Measurements from ENCODE around the gene C3orf20. TPM values are rescaled to one million over a fixed set of nuclear protein-coding genes. Genes with fewer than 3 reads are reported as not detected.

Gene C3orf20
- total and polyA plus RNA-seq, 2 donors (not counting 1 experiment from before 2014, with no cell fraction given): 0.12 to 0.34 TPM

DNA sequence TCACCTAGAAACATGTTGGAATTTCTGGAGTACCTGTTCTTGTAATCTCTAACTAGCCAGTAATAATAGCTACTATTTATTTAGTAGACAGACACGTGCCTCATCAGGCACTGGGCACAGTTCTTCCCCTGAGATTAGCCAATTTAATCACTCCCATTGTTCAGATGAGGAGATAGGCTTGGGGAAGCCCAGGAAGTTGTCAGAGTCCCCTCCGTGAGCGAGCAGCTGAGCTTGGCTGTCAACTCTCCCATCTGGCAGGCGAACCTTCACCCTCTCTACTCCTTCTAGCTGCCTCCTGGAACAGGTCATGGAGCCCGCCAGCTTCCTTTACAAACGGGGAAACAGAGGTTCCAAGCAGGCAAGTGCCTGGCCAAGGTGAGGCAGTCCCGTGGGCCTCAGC, 112.7 kb downstream of the C3orf20 start:
- no peaks in the 10 kb centered on the region for H3K4me1 ChIP-seq (ENCODE audit: control insufficient read depth in 2 of 2, insufficient read depth in 2 of 2, low read length in 2 of 2)
- Mint-ChIP-seq H3K9me3 (ENCODE audit: insufficient read depth) (no peaks in the 10 kb centered on the region), H3K27me3 (peaks cover 37% of the 10 kb centered on the region), H3K4me1 (no peaks in the 10 kb centered on the region), H3K4me3 (no peak overlapping the region), H3K27ac (no peak overlapping the region)
- WGBS (ENCODE audit: insufficient coverage): 80% methylated on average over 4 of the region's 7 CpGs
- no peak overlapping the region for H3K9ac ChIP-seq (ENCODE audit: low read length)
- DNase-seq (no peak), ATAC-seq (ENCODE audit: low read depth) (no peak)
- TF ChIP-seq, protein P1, sequence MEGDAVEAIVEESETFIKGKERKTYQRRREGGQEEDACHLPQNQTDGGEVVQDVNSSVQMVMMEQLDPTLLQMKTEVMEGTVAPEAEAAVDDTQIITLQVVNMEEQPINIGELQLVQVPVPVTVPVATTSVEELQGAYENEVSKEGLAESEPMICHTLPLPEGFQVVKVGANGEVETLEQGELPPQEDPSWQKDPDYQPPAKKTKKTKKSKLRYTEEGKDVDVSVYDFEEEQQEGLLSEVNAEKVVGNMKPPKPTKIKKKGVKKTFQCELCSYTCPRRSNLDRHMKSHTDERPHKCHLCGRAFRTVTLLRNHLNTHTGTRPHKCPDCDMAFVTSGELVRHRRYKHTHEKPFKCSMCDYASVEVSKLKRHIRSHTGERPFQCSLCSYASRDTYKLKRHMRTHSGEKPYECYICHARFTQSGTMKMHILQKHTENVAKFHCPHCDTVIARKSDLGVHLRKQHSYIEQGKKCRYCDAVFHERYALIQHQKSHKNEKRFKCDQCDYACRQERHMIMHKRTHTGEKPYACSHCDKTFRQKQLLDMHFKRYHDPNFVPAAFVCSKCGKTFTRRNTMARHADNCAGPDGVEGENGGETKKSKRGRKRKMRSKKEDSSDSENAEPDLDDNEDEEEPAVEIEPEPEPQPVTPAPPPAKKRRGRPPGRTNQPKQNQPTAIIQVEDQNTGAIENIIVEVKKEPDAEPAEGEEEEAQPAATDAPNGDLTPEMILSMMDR (IDR thresholded peaks at IDR 0.05): no peak
- TF ChIP-seq EZH2 (IDR thresholded peaks at IDR 0.05; ENCODE audit: borderline replicate concordance, insufficient read depth, low read depth, low read length, poor library complexity, severe bottlenecking): no peak
- no peaks in the 10 kb centered on the region for H3K36me3 ChIP-seq (replicated peaks in 1 of 2; ENCODE audit: control extremely low read depth in 1 of 2, control insufficient read depth in 1 of 2, extremely low read depth in 1 of 2, insufficient read depth in 2 of 2, low read length in 1 of 2)
- H2AFZ ChIP-seq (ENCODE audit: insufficient read depth, low read depth, low read length, poor library complexity, severe bottlenecking): no peak overlapping the region
- H3K4me3 ChIP-seq (ENCODE audit: control extremely low read depth in 1 of 5, extremely low read depth in 1 of 5, insufficient read depth in 1 of 5, low read depth in 2 of 5, low read length in 4 of 5): no peak overlapping the region
- H3K27me3 ChIP-seq (replicated peaks in 1 of 4; ENCODE audit: control extremely low read depth in 1 of 4, control insufficient read depth in 3 of 4, insufficient read depth in 4 of 4, low read length in 3 of 4): peaks cover 0 to 10% (median 3%) of the 10 kb centered on the region in 4 experiments
- H4K20me1 ChIP-seq (ENCODE audit: control insufficient read depth, insufficient read depth, low read length, poor library complexity, severe bottlenecking): no peaks in the 10 kb centered on the region
- POLR2A ChIA-PET: no interaction called here
- intact Hi-C loops (cut with micrococcal nuclease): no loop called here
- H3K9me3 ChIP-seq (ENCODE audit: control extremely low read depth in 1 of 3, control insufficient read depth in 2 of 3, insufficient read depth in 1 of 3, low read length in 2 of 3): peaks cover 0 to 4% (median 0%) of the 10 kb centered on the region in 3 donors
- H3K27ac ChIP-seq (ENCODE audit: low read length in 2 of 2): no peak overlapping the region
- CTCF ChIA-PET: no interaction called here
- H3K4me2 ChIP-seq (replicated peaks; ENCODE audit: low read depth, low read length, poor library complexity, severe bottlenecking): no peak overlapping the region
- no peaks in the 10 kb centered on the region for H3K79me2 ChIP-seq (ENCODE audit: control insufficient read depth, insufficient read depth, low read length)

DNA sequence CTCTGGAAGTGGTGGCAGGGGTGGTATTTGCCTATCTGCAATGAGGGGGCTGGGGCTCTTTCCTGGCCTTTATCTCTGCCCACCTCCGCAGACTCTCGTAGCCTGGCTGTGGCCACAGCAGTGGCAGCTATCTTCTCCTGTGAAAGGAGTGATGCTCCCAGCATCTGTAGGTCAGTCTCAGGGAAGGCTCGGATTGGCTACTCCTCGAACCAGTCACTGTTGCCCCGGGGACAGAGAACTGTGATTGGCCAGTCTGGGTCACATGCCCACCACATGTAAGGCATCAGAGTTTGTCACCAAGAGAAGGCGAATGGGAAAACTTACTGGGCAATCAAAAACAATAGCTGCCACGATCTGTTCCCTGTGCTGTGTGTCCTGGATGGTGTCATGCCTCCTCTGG, 113.7 kb downstream of the C3orf20 start:
- no peak overlapping the region for H3K4me3 ChIP-seq (ENCODE audit: control extremely low read depth in 1 of 5, extremely low read depth in 1 of 5, insufficient read depth in 1 of 5, low read depth in 2 of 5, low read length in 4 of 5)
- no peaks in the 10 kb centered on the region for H3K4me1 ChIP-seq (ENCODE audit: control insufficient read depth in 2 of 2, insufficient read depth in 2 of 2, low read length in 2 of 2)
- H3K4me3 Mint-ChIP-seq: no peak overlapping the region
- H3K4me2 ChIP-seq (replicated peaks; ENCODE audit: low read depth, low read length, poor library complexity, severe bottlenecking): no peak overlapping the region
- TF ChIP-seq, protein P1 (IDR thresholded peaks at IDR 0.05): no peak
- no peak for TF ChIP-seq EZH2 (IDR thresholded peaks at IDR 0.05; ENCODE audit: borderline replicate concordance, insufficient read depth, low read depth, low read length, poor library complexity, severe bottlenecking)
- H3K79me2 ChIP-seq (ENCODE audit: control insufficient read depth, insufficient read depth, low read length): no peaks in the 10 kb centered on the region
- H3K27ac ChIP-seq (ENCODE audit: low read length in 2 of 2): no peak overlapping the region
- no peaks in the 10 kb centered on the region for H4K20me1 ChIP-seq (ENCODE audit: control insufficient read depth, insufficient read depth, low read length, poor library complexity, severe bottlenecking)
- H3K9me3 Mint-ChIP-seq (ENCODE audit: insufficient read depth): no peaks in the 10 kb centered on the region
- no peak overlapping the region for H2AFZ ChIP-seq (ENCODE audit: insufficient read depth, low read depth, low read length, poor library complexity, severe bottlenecking)
- WGBS (ENCODE audit: insufficient coverage): 93% methylated on average over 7 of the region's 7 CpGs
- ATAC-seq (ENCODE audit: low read depth) (no peak), DNase-seq (no peak)
- no peak overlapping the region for H3K9ac ChIP-seq (ENCODE audit: low read length)
- CTCF ChIA-PET: no interaction called here
- no peaks in the 10 kb centered on the region for H3K36me3 ChIP-seq (replicated peaks in 1 of 2; ENCODE audit: control extremely low read depth in 1 of 2, control insufficient read depth in 1 of 2, extremely low read depth in 1 of 2, insufficient read depth in 2 of 2, low read length in 1 of 2)
- intact Hi-C loops (cut with micrococcal nuclease): no loop called here
- peaks cover 0 to 10% (median 3%) of the 10 kb centered on the region in 4 experiments for H3K27me3 ChIP-seq (replicated peaks in 1 of 4; ENCODE audit: control extremely low read depth in 1 of 4, control insufficient read depth in 3 of 4, insufficient read depth in 4 of 4, low read length in 3 of 4)
- POLR2A ChIA-PET: no interaction called here
- H3K27me3 Mint-ChIP-seq: peaks cover 37% of the 10 kb centered on the region
- no peaks in the 10 kb centered on the region for H3K4me1 Mint-ChIP-seq
- H3K9me3 ChIP-seq (ENCODE audit: control extremely low read depth in 1 of 3, control insufficient read depth in 2 of 3, insufficient read depth in 1 of 3, low read length in 2 of 3): peaks cover 0 to 4% (median 0%) of the 10 kb centered on the region in 3 donors
- H3K27ac Mint-ChIP-seq: no peak overlapping the region
